Osteocyte (in vitro differentiated cells): Measurements from ENCODE around the gene SH3RF1. TPM values are rescaled to one million over a fixed set of nuclear protein-coding genes. Genes with fewer than 3 reads are reported as not detected.
A peak's percentile ranks its signal among the peaks of the same experiment; 100 is the strongest.

Experiments
- DNase-seq: peaks from one replicate; pipeline ENCODE4 v3.0.0; 2021; ENCODE audit warnings: mixed read lengths; ENCODE audit not compliant: unreplicated experiment; ENCODE audit errors: extremely low spot score
- H3K27ac Mint-ChIP-seq: one replicate; pipeline ENCODE4 v1.8.0; 2021; ENCODE audit warnings: mild to moderate bottlenecking, mixed read lengths; ENCODE audit not compliant: unreplicated experiment
- H3K27me3 Mint-ChIP-seq: one replicate; pipeline ENCODE4 v1.8.0; 2021; ENCODE audit warnings: mixed read lengths; ENCODE audit not compliant: unreplicated experiment
- H3K36me3 Mint-ChIP-seq: one replicate; pipeline ENCODE4 v1.8.0; 2021; ENCODE audit warnings: mixed read lengths; ENCODE audit not compliant: unreplicated experiment
- H3K4me1 Mint-ChIP-seq: one replicate; pipeline ENCODE4 v1.8.0; 2021; ENCODE audit warnings: mixed read lengths; ENCODE audit not compliant: unreplicated experiment
- H3K4me3 Mint-ChIP-seq: one replicate; pipeline ENCODE4 v1.8.0; 2021; ENCODE audit warnings: mild to moderate bottlenecking, moderate library complexity, mixed read lengths; ENCODE audit not compliant: unreplicated experiment
- H3K9me3 Mint-ChIP-seq: one replicate; pipeline ENCODE4 v1.8.0; 2021; ENCODE audit warnings: mixed read lengths; ENCODE audit not compliant: unreplicated experiment
- CTCF ChIP-seq: fragments of 200-600 bp; sonication (generic); IDR thresholded peaks from 2 replicates; pipeline ENCODE4 v1.5.0; 2021; ENCODE audit warnings: antibody characterized with exemption, mild to moderate bottlenecking, moderate library complexity
- total RNA-seq: library from RNA; stranded (reverse); gene quantifications from 2 replicates; pipeline ENCODE4 v1.2.1, GENCODE V29; 2021

SH3RF1 gene
- total RNA-seq, 1 donor from 2014 or later: 31.8 TPM

- Mint-ChIP-seq H3K9me3 (no peaks in the 10 kb centered on the region), H3K4me1 (peaks cover 83% of the 10 kb centered on the region), H3K27me3 (no peaks in the 10 kb centered on the region), H3K27ac (peak overlapping the region; percentile 43), H3K36me3 (peaks cover 18% of the 10 kb centered on the region), H3K4me3 (no peak overlapping the region)
- TF ChIP-seq CTCF: no peak
- no peak for DNase-seq
These were observed 23.8 kb downstream of the SH3RF1 start for GRCh38 chr4:169246957-169247396.

- Mint-ChIP-seq H3K4me3 (no peak overlapping the region), H3K27ac (no peak overlapping the region), H3K27me3 (no peaks in the 10 kb centered on the region), H3K9me3 (no peaks in the 10 kb centered on the region), H3K36me3 (peaks cover 18% of the 10 kb centered on the region), H3K4me1 (peaks cover 82% of the 10 kb centered on the region)
- TF ChIP-seq CTCF: no peak
- no peak for DNase-seq
These were observed 24.5 kb downstream of the SH3RF1 start for GRCh38 chr4:169246279-169246678.

- no peak for TF ChIP-seq CTCF
- Mint-ChIP-seq H3K36me3 (peaks cover 18% of the 10 kb centered on the region), H3K27me3 (no peaks in the 10 kb centered on the region), H3K9me3 (no peaks in the 10 kb centered on the region), H3K27ac (peak overlapping the region; percentile 41), H3K4me3 (no peak overlapping the region), H3K4me1 (peaks cover 78% of the 10 kb centered on the region)
- no peak for DNase-seq
These were observed 25.7 kb downstream of the SH3RF1 start for GRCh38 chr4:169245061-169245460.

GRCh38 chr4:169243825-169244609, 26.7 kb downstream of the SH3RF1 start:
- Mint-ChIP-seq H3K4me1 (peaks cover 78% of the 10 kb centered on the region), H3K9me3 (no peaks in the 10 kb centered on the region), H3K4me3 (no peak overlapping the region), H3K36me3 (peaks cover 14% of the 10 kb centered on the region), H3K27me3 (no peaks in the 10 kb centered on the region), H3K27ac (peak overlapping the region; percentile 94)
- TF ChIP-seq CTCF: no peak
- DNase-seq: no peak

- no peak for DNase-seq
- Mint-ChIP-seq H3K27me3 (no peaks in the 10 kb centered on the region), H3K4me3 (peak overlapping the region; percentile 3), H3K9me3 (no peaks in the 10 kb centered on the region), H3K27ac (peak overlapping the region; percentile 81), H3K36me3 (peaks cover 6% of the 10 kb centered on the region), H3K4me1 (peaks cover 87% of the 10 kb centered on the region)
- no peak for TF ChIP-seq CTCF
These were observed 29.3 kb downstream of the SH3RF1 start for GRCh38 chr4:169241464-169241863.
